Smooth muscle cell (in vitro differentiated cells): Measurements from ENCODE around the gene MYL6. TPM values are rescaled to one million over a fixed set of nuclear protein-coding genes. Genes with fewer than 3 reads are reported as not detected.

Experiments used
- DNase-seq: peaks from one replicate; lab custom pipeline; 2025; ENCODE audit not compliant: unreplicated experiment; lab: John Stamatoyannopoulos, UW
- H2AFZ ChIP-seq: fragments of 200-600 bp; sonication (generic); 2 replicates; pipeline ENCODE4 v1.6.0; 2016; ENCODE audit warnings: antibody characterized with exemption, low read depth, mild to moderate bottlenecking
- H3F3A ChIP-seq: fragments of 200-600 bp; sonication (generic); 2 replicates; pipeline ENCODE4 v1.6.0; 2017; ENCODE audit warnings: antibody characterized with exemption, low read depth
- H3K27ac ChIP-seq: fragments of 200-600 bp; sonication (generic); 2 replicates; pipeline ENCODE4 v1.5.1; 2016; ENCODE audit warnings: low read depth, mild to moderate bottlenecking
- H3K27me3 ChIP-seq: fragments of 200-600 bp; sonication (generic); 2 replicates; pipeline ENCODE4 v1.6.1; 2016; ENCODE audit warnings: low read depth, mild to moderate bottlenecking
- H3K36me3 ChIP-seq: fragments of 200-600 bp; sonication (generic); 2 replicates; pipeline ENCODE4 v1.5.1; 2016; ENCODE audit warnings: low read depth
- H3K4me1 ChIP-seq: fragments of 200-600 bp; sonication (generic); 2 replicates; pipeline ENCODE4 v1.5.1; 2016; ENCODE audit warnings: low read depth
- H3K4me2 ChIP-seq: fragments of 200-600 bp; sonication (generic); 2 replicates; pipeline ENCODE4 v1.6.0; 2016; ENCODE audit warnings: mild to moderate bottlenecking
- H3K4me3 ChIP-seq: fragments of 200-600 bp; sonication (generic); 2 replicates; pipeline ENCODE4 v1.5.1; 2016; ENCODE audit warnings: mild to moderate bottlenecking
- H3K79me2 ChIP-seq: fragments of 200-600 bp; sonication (generic); 2 replicates; pipeline ENCODE4 v1.6.0; 2016; ENCODE audit warnings: low read depth, mild to moderate bottlenecking
- H3K9ac ChIP-seq: fragments of 200-600 bp; sonication (generic); 2 replicates; pipeline ENCODE4 v1.6.0; 2016; ENCODE audit warnings: low read depth
- H3K9me3 ChIP-seq: fragments of 200-600 bp; sonication (generic); replicated peaks from 2 replicates; pipeline ENCODE4 v1.5.1; 2016; ENCODE audit warnings: low read depth
- H4K20me1 ChIP-seq: fragments of 200-600 bp; sonication (generic); 2 replicates; pipeline ENCODE4 v1.6.0; 2016; ENCODE audit warnings: low read depth
- WGBS: methylation state at CpG from one replicate; pipeline ENCODE4 v1.1.7; 2016; ENCODE audit warnings: low lambda C conversion rate; 5-methylcytosine and 5-hydroxymethylcytosine counted together
- polyA plus RNA-seq: library from polyadenylated mRNA; unstranded; fragments of >200 nt; fragmentation: Nextera tagmentation; extraction: Ambion mirVana; gene quantifications from 2 replicates; pipeline ENCODE4 v1.2.1, GENCODE V29; 2016
- total RNA-seq: library from RNA; depleted of rRNA; stranded (reverse); fragments of >200 nt; gene quantifications from 2 replicates; pipeline ENCODE4 v1.2.3, GENCODE V29; 2014
- TF ChIP-seq, protein P1 (sequence below): fragments of 200-600 bp; sonication (generic); IDR thresholded peaks from 2 replicates; pipeline ENCODE4 v1.5.1; 2017; ENCODE audit warnings: borderline replicate concordance, mild to moderate bottlenecking, antibody characterized with exemption; ENCODE audit not compliant: insufficient read depth, poor library complexity, severe bottlenecking

The MYL6 gene
- total and polyA plus RNA-seq, 2 experiments from 2014 or later: 2,776 to 4,165 TPM

DNA sequence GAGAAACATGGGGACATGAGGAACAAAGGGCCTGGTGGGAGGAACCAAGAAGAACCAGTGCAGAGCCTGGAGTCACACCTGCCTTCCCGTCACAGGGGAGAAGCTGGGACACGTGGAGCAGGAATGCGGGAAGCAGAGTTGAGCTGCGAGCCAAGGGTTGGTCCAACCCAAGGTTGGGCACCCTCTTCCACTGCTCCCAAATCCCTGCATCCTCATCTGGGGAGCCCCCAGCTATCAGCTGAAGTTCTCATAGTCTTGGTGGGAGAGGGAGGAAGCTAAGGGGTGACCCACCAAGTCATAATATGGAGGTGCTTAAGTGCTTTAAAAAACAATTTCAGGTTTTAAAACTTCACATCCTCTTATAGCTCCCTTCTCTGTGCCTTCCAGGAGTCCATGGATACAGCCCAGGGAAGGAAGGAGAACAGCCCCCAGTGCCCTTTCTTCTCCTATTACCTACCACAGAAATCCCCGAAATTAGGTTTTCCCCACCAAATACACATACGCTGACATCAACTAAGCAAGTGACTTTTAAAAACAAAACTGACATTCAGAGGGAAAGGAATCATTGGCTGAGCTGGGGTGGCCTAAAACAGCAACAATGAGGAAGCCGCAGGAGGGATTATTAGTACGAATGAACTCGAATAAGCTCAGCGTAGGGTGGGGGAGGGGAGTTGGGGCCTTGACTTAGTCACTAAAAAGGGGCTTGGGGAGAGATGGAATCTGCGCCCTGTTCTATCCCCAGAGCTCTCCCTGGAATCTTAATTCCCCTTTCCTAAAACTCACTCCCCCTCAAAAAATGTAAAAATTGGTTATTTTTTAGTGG lies 4.5 kb downstream of the MYL6 start:
- no peak overlapping the region for H3K4me3 ChIP-seq
- DNase-seq: no peak
- H3K27ac ChIP-seq: peak overlapping the region; percentile 82
- no peaks in the 10 kb centered on the region for H3K27me3 ChIP-seq
- H3K79me2 ChIP-seq: peaks cover 30% of the 10 kb centered on the region
- TF ChIP-seq, protein P1, sequence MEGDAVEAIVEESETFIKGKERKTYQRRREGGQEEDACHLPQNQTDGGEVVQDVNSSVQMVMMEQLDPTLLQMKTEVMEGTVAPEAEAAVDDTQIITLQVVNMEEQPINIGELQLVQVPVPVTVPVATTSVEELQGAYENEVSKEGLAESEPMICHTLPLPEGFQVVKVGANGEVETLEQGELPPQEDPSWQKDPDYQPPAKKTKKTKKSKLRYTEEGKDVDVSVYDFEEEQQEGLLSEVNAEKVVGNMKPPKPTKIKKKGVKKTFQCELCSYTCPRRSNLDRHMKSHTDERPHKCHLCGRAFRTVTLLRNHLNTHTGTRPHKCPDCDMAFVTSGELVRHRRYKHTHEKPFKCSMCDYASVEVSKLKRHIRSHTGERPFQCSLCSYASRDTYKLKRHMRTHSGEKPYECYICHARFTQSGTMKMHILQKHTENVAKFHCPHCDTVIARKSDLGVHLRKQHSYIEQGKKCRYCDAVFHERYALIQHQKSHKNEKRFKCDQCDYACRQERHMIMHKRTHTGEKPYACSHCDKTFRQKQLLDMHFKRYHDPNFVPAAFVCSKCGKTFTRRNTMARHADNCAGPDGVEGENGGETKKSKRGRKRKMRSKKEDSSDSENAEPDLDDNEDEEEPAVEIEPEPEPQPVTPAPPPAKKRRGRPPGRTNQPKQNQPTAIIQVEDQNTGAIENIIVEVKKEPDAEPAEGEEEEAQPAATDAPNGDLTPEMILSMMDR: no peak
- WGBS: 72% methylated on average over 11 of the region's 11 CpGs
- no peaks in the 10 kb centered on the region for H3K9me3 ChIP-seq
- H3F3A ChIP-seq: peaks cover 59% of the 10 kb centered on the region
- peaks cover 56% of the 10 kb centered on the region for H4K20me1 ChIP-seq
- H3K4me2 ChIP-seq: no peak overlapping the region
- no peaks in the 10 kb centered on the region for H3K36me3 ChIP-seq
- no peak overlapping the region for H2AFZ ChIP-seq
- no peak overlapping the region for H3K9ac ChIP-seq
- H3K4me1 ChIP-seq: peaks cover 35% of the 10 kb centered on the region

DNA sequence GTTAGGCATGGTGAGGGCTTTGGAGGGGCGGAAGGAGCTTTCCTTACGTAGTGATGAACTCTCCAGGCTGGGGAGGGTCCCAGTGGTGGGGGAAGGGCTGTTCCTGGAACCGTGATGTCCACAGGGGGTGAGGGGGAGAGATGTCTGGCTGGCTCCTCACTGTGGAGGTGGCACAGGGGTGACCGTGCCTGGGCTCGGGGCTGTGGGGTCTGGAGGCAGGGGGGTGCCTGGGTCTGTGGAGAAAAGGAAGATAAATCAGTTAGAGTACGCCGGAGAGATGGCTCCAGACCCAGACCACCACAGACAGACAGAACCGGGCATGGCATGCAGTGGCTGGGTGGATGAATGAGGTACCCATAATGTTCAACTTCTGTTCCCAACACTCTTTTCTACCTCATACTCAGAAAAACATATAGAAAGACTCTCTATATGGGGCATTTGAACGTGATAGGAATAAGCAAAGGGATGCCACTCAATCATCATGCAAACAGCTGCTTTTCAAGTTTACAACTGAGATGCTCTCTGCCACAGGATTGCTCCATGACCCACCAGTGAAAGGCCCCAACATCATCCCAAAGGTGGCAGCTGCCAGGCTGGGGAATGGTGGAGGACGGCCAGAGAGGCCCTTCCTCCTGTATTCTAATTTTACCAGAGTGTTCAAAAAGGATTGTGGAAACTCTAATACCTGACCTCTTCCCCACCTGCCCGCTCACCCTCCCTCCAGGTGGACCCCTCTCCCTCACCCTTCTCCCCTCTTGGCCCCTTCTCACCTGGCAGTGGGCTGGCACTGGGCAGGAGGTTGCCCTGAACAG lies 5.6 kb downstream of the MYL6 start:
- no peak overlapping the region for H2AFZ ChIP-seq
- no peak overlapping the region for H3K4me2 ChIP-seq
- H3K27ac ChIP-seq: peak overlapping the region; percentile 82
- H4K20me1 ChIP-seq: peaks cover 54% of the 10 kb centered on the region
- no peak for DNase-seq
- peaks cover 59% of the 10 kb centered on the region for H3F3A ChIP-seq
- H3K4me1 ChIP-seq: peaks cover 35% of the 10 kb centered on the region
- H3K36me3 ChIP-seq: no peaks in the 10 kb centered on the region
- H3K79me2 ChIP-seq: peaks cover 23% of the 10 kb centered on the region
- no peak overlapping the region for H3K9ac ChIP-seq
- no peaks in the 10 kb centered on the region for H3K9me3 ChIP-seq
- H3K4me3 ChIP-seq: no peak overlapping the region
- H3K27me3 ChIP-seq: no peaks in the 10 kb centered on the region
- WGBS: 89% methylated on average over 11 of the region's 11 CpGs
- TF ChIP-seq, protein P1: no peak

DNA sequence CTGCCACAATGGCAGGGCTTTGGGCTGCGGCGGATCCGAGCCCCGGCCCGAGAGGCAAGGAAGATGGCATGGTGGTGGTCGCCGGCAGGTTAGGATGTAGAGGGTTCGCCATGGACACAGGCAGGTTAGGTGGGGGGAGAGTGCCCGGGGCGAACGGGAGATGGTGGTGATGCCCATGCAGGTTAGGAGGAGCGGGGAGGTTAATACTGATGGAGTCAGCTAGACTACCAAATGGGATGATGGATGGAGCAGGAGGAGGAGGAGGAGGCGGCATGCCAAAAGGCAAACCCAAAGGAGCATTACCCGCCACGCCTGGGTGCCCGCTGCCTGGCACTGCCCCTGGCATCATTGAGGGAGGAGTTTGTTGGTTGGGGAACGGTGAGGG lies 6.2 kb downstream of the MYL6 start:
- Histone ChIP-seq H3K27me3 (no peaks in the 10 kb centered on the region), H2AFZ (no peak overlapping the region), H3K4me1 (peaks cover 33% of the 10 kb centered on the region), H3K36me3 (no peaks in the 10 kb centered on the region), H3K27ac (no peak overlapping the region), H4K20me1 (peaks cover 48% of the 10 kb centered on the region), H3K79me2 (peaks cover 17% of the 10 kb centered on the region), H3K4me3 (no peak overlapping the region), H3K9ac (no peak overlapping the region), H3K9me3 (no peaks in the 10 kb centered on the region), H3K4me2 (no peak overlapping the region), H3F3A (peaks cover 53% of the 10 kb centered on the region)
- WGBS: 96% methylated on average over 17 of the region's 17 CpGs
- no peak for DNase-seq
- TF ChIP-seq, protein P1: no peak
